Measurements from ENCODE around the gene UCMA. TPM values are rescaled to one million over a fixed set of nuclear protein-coding genes. Genes with fewer than 3 reads are reported as not detected.

The UCMA gene
- total and polyA plus RNA-seq, 7 donors, result 0.04 TPM; not detected in 6

DNA sequence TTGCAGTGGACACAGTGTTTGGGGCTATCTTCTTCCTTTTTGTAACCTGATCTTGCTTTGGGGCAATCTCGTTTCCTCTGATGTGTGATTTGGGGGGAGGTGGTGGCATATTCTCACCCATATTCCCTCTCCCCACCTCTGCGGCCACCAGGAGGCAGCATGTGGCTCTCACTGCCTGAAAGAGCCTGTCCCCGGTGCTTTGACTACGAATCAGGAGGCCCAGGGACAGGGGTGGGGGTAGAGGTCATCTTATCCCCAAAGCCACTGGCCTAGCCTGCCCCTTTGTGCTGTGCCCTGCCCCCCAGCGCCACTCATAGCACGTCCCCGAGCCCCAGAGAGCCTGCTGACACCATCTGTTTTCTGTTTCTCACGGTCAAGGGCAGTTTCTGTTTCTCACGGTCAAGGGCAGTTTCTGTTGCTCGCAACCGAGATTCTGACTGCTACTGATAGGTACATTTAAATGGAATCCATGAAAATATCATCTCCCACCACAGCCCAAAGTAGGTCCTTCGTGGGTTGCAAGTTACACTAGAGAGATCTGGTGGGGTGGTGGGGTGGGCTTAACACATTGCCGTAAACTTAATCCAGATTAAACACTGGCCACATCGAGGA, 37.5 kb upstream of the UCMA start:
- Histone ChIP-seq H3K4me3 (peak overlapping the region; percentile 28), H3K36me3 (ENCODE audit: insufficient read depth in 1 of 2, low read depth in 1 of 2) (no peaks in the 10 kb centered on the region), H3K9me3 (no peaks in the 10 kb centered on the region), H3K4me1 (peaks cover 15% of the 10 kb centered on the region), H3K27ac (no peak overlapping the region), H3K27me3 (ENCODE audit: insufficient read depth in 3 of 3, low read length in 2 of 3) (no peaks in the 10 kb centered on the region)
- TF ChIP-seq, protein P1, sequence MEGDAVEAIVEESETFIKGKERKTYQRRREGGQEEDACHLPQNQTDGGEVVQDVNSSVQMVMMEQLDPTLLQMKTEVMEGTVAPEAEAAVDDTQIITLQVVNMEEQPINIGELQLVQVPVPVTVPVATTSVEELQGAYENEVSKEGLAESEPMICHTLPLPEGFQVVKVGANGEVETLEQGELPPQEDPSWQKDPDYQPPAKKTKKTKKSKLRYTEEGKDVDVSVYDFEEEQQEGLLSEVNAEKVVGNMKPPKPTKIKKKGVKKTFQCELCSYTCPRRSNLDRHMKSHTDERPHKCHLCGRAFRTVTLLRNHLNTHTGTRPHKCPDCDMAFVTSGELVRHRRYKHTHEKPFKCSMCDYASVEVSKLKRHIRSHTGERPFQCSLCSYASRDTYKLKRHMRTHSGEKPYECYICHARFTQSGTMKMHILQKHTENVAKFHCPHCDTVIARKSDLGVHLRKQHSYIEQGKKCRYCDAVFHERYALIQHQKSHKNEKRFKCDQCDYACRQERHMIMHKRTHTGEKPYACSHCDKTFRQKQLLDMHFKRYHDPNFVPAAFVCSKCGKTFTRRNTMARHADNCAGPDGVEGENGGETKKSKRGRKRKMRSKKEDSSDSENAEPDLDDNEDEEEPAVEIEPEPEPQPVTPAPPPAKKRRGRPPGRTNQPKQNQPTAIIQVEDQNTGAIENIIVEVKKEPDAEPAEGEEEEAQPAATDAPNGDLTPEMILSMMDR (IDR thresholded peaks at IDR 0.05), result peak; percentile 29
- peak; percentile 36 to 63 for DNase-seq
- peak; percentile 43 to 80 (median 76) for ATAC-seq
- WGBS, 3 donors, result 23 to 41% (median 26%) methylated on average over 14 of the region's 14 CpGs
- intact Hi-C loops (cut with DNase I), result no loop called here

DNA sequence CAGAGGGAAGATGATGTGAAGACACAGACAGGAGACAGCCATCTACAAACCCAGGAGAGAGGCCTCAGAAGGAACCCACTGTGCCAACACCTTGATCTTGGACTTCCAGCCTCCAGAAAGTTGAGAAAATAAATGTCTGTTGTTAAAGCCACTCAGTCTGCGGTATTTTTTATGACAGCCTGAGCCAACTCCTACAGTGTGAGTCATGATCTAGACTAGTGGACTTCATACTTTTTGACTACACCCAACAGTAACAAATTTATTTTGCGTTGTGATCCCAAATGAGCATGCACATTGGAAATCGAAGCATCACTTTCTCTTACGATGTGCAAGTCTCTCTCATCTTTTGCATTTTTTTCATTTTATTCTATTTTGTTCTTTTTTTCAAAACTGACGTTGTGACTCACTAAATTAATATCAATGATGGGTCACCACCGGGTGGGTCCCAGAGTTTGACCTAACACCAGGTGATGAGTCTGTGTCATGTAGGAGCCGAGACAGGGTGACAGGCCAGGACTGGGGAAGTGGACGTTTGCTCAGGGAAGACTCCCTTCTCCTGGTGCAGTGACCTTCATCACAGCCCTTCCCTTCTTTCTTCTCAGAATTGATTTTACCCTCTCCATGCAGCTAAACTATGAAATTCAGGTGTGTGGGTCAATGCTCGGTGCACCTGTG, 36.8 kb upstream of the UCMA start:
- H3K27ac ChIP-seq, result no peak overlapping the region
- intact Hi-C loops (cut with DNase I), result no loop called here
- 79 to 83% (median 83%) methylated on average over 9 of the region's 9 CpGs for WGBS, 3 donors
- TF ChIP-seq, protein P1 (IDR thresholded peaks at IDR 0.05), result no peak
- no peak overlapping the region for H3K4me3 ChIP-seq
- ATAC-seq, result peak in 1 of 4 donors; percentile 15
- H3K9me3 ChIP-seq, result no peaks in the 10 kb centered on the region
- no peaks in the 10 kb centered on the region for H3K36me3 ChIP-seq (ENCODE audit: insufficient read depth in 1 of 2, low read depth in 1 of 2)
- H3K4me1 ChIP-seq, result peaks cover 15% of the 10 kb centered on the region
- no peak for DNase-seq
- no peaks in the 10 kb centered on the region for H3K27me3 ChIP-seq (ENCODE audit: insufficient read depth in 3 of 3, low read length in 2 of 3)

DNA sequence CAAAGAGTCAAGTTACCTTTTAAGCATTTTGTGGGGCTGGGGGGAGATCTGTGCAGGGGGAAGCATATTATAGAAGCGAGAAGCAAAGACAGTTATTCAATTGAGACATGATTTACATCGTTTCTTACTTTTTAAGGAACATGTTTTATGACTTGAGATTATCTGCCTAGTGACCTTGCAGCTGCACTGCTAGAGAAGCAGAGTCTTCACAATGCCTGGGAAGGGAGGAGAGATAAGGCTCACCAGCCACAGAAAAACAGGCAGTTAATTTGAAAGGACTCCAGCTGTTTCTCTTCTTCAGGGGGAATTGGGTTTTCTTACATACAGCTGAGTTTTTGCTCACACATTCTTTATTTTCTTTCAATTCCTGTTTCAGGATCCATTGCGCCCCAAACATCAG, 34.7 kb upstream of the UCMA start:
- Histone ChIP-seq H3K36me3 (ENCODE audit: insufficient read depth in 1 of 2, low read depth in 1 of 2) (no peaks in the 10 kb centered on the region), H3K27ac (no peak overlapping the region), H3K9me3 (no peaks in the 10 kb centered on the region), H3K27me3 (ENCODE audit: insufficient read depth in 3 of 3, low read length in 2 of 3) (no peaks in the 10 kb centered on the region), H3K4me3 (no peak overlapping the region), H3K4me1 (peaks cover 15% of the 10 kb centered on the region)
- ATAC-seq (no peak), DNase-seq (no peak)
- intact Hi-C loops (cut with DNase I), result no loop called here
- 36 to 69% (median 43%) methylated on average over 3 of the region's 3 CpGs for WGBS, 3 donors
- TF ChIP-seq, protein P1 (IDR thresholded peaks at IDR 0.05), result no peak

DNA sequence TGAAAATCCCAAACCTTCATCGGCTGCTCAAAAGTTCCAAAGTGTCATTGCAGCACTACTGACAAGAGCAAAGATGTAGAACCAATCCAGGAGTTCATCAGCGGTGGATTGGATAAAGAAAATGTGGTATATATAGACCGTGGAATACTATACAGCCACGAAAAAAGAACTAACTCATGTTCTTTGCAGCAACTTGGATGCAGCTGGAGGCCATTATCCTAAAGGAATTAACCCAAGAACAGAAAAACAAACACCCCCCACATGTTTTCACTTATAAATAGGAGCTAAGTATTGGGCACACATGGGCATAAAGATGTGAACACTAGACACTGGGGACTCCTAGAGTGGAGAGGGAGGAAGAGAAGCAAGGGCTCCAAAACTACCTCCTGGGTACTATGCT, 34.1 kb upstream of the UCMA start:
- TF ChIP-seq, protein P1 (IDR thresholded peaks at IDR 0.05), result no peak

More for the DNA sequence above, 34.1 kb upstream of the UCMA start:
- Histone ChIP-seq H3K36me3 (ENCODE audit: insufficient read depth in 1 of 2, low read depth in 1 of 2) (no peaks in the 10 kb centered on the region), H3K4me1 (peaks cover 14% of the 10 kb centered on the region), H3K27ac (no peak overlapping the region), H3K4me3 (no peak overlapping the region), H3K27me3 (ENCODE audit: insufficient read depth in 3 of 3, low read length in 2 of 3) (no peaks in the 10 kb centered on the region), H3K9me3 (no peaks in the 10 kb centered on the region)
- no peak for DNase-seq
- ATAC-seq, result no peak
- intact Hi-C loops (cut with DNase I), result no loop called here
- 72 to 98% (median 72%) methylated on average over 4 of the region's 4 CpGs for WGBS, 3 donors

Data from psoas muscle (tissue), 8 donors.